Hepatocyte (in vitro differentiated cells): ENCODE results near the gene GNAT2.

Experiments used
- CTCF ChIP-seq: fragments of 200-600 bp; sonication (generic); IDR thresholded peaks from 2 replicates; pipeline ENCODE4 v1.5.1; 2016; ENCODE audit warnings: antibody characterized with exemption, mild to moderate bottlenecking; ENCODE audit not compliant: poor library complexity
- EZH2phosphoT487 ChIP-seq: fragments of 200-600 bp; sonication (generic); IDR thresholded peaks from one replicate; pipeline ENCODE4 v1.6.1; 2018; ENCODE audit warnings: antibody characterized with exemption, mild to moderate bottlenecking, low read depth, moderate library complexity; ENCODE audit not compliant: unreplicated experiment, severe bottlenecking

- TF ChIP-seq CTCF, result no peak
- TF ChIP-seq EZH2phosphoT487, result no peak
Measured at GRCh38 chr1:109658533-109659042, 39.2 kb upstream of the GNAT2 start.
